Stimulated activated CD8-positive, alpha-beta memory T cell treated with anti-CD3 and anti-CD28 coated beads, Interleukin-4, amount 100 ng/mL, for 24 hours (primary cell): ENCODE data around the gene CCL19.

Experiments used
- DNase-seq: peaks from one replicate; pipeline ENCODE4 v3.0.0-alpha.2; 2020; ENCODE audit warnings: low read depth

Gene CCL19

GRCh38 chr9:34694811-34695210 is 3.7 kb upstream of the CCL19 start:
- no peak for DNase-seq

DNA sequence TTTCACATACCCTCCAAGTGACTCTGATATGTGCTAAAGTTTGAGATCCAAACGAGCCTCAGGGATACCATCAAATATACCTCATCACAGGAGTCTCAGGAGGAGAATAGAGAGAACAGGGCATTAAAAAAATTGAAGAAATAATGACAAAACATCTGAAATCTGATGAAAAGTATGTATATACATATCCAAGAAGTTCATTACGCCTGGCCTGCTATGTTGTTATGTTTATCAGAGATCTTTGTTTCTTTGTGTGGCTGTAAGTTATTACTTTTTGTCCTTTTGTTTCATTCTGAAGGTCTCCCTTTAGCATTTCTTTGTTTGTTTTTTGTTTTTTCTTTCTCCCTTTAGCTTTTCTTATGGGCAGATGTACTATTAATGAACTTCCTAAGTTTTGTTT is 2.5 kb upstream of the CCL19 start:
- no peak for DNase-seq

GRCh38 chr9:34691936-34692315 is 850 bp upstream of the CCL19 start:
- DNase-seq: no peak

- no peak for DNase-seq
Observed at GRCh38 chr9:34689512-34689911, 1.6 kb downstream of the CCL19 start.

GRCh38 chr9:34689116-34689470 is 2.0 kb downstream of the CCL19 start:
- DNase-seq: no peak

- no peak for DNase-seq
Observed at GRCh38 chr9:34688329-34689115, 2.6 kb downstream of the CCL19 start.

- DNase-seq: no peak
Observed at GRCh38 chr9:34687276-34688030, 3.6 kb downstream of the CCL19 start.

DNA sequence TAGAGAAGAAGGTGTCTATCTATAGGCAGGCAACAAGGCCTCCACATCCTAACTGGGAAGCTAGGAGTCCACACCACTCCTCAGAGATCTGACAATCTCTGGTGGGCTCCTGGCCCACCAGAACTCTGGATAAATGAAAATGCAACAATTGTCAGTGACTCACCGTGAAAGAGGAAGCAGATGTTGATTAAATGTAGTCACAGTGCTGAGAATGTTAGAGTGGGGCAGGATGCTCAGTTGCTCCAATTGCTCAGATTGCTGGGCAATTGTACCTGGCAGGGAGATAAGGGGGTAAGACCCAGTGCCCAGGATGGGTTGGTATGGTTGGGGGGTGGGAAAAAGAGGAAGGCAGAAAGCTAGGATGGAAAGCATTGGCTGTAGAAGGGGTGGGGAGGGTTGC is 4.3 kb downstream of the CCL19 start:
- no peak for DNase-seq

DNA sequence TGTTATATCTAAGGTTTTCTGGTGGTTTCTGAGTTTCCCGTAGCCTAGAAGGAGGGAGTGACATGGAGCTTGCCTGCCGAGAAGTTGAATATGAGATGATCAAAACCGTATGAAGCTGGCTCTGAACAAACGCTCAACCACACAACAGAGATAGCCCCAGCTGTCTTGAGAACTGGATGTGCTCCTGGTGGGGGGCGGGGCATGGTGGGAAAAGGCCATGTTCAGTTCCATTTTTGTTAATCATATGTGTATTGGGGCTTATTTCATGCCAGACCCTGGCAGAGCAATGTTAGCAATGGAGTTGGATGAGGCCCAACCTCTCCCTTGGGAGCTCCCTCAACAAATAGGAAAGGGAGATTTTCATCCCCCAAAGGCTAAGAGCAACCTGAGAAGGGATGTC is 4.8 kb downstream of the CCL19 start:
- DNase-seq: no peak

- no peak for DNase-seq
Observed at GRCh38 chr9:34685591-34685990, 5.5 kb downstream of the CCL19 start.

DNA sequence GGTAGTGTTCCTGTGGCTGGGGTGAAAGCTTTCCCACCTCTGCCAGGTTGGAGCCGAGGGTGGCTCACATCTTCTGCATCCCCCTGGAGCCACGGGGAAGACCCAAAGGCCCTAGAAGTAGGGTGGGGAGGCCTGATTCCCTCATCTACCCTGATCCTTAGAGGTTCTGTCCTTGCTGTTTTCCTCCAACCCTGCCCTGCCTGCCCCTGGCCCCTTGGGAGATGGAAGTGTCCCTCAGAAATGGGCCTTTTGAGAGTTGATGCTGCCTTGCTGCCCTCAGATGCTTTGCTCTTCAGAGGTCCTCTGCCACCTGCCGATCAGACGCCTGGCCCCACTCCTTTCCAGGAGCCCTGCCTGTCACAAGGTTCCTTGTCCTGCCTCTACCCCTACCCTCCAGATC is 6.3 kb downstream of the CCL19 start:
- DNase-seq: no peak

GRCh38 chr9:34684145-34684544 is 6.9 kb downstream of the CCL19 start:
- DNase-seq: no peak

DNA sequence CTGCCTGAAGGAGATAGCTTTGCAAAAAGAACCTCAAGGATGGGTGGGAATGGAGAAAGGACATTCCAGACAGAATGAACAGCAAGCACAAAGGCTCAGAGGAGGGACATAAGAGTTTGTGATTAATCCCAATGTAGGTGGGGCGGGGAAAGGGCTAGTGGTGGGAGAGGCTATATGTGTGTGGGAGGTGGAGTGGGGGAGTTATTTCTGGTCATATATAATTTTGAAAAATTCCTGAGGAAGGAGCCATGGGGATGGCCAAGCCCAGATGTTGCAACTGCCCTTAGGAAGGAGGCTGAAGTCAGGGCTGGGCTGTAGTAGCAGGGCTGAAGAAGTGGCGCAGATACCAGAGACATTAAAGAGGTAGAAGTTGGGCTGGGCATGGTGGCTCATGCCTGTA is 15.2 kb downstream of the CCL19 start:
- DNase-seq: no peak

- peak; percentile 43 for DNase-seq
Observed at GRCh38 chr9:34675048-34675714, 15.9 kb downstream of the CCL19 start.

GRCh38 chr9:34674440-34674839 is 16.6 kb downstream of the CCL19 start:
- DNase-seq: no peak

GRCh38 chr9:34671307-34671706 is 19.8 kb downstream of the CCL19 start:
- no peak for DNase-seq

DNA sequence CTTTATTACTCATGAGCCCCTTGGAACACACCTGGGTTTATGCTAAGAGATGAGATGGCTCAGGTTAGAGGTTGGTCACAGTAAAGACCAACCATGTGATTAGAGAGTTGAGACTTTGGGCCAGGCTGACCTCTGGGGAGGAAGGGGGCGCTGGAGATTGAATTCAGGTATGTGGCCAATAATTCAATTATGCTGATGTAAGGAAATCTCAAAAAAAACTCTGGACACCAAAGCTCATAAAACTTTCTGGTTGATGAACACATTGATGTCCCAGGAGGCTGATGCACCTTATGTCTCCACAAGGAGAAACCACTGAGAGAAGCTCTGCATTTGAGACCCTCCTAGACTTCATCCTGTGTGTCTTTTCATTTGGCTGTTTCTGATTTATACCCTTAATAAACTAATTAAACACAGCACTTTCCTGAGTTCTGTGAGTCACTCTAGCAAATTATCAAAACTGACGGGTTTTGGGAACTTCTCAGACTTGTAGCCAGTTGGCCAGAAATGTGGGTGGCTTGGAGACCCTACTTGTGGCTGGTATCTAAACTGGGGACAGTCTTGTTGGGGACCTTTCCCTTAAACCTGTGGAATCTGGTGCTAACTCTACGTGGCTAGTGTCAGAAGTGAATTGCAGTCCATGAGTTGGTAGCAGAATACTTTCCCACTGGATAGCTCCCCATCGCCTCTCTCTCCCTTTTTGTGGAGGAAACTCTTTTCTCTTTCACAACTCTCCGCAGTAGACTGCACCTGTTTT is 21.1 kb downstream of the CCL19 start:
- DNase-seq: no peak

DNA sequence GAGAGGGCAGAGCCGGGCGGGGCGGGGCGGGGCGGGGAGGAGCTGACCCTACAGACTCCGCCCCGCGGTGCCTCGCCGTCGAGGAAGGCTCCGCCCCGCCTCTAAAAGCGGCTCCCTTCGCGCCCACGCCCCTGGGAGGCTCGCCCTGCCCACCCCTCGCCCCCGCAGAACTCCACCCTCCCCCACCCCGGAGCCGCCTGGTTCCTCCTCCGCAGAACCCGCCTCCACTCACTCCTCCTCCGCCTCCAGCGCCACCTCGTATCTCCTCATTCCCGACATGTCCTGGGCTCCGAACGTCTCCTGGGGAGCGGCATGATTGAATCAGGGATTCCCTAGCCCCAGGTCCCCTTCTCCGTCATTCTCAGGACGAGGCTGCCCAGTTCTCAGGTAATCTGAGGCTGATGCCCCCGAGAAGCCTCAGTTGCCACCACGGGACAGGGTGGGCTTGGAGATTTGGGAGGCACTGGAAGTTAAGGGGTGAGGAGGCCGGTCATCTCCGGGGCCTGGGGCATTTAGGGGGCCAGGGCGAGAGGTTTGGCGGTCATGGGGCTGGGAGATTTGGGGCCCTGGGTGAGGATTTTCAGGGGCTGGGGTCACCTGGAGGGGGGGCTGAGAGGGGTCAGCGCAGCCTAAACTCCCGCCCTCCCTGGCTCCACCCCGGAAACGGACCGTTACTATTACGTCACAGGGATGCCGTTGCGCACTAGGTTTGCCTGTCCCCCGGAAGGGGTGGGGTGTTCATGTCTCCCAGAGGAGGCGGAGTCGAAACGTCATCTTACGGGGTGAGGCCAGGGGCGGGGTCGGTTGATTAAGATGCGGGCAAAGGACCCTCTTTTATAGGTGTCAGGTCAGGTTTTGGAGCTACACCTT is 25.5 kb downstream of the CCL19 start:
- DNase-seq: peak; percentile 72

DNA sequence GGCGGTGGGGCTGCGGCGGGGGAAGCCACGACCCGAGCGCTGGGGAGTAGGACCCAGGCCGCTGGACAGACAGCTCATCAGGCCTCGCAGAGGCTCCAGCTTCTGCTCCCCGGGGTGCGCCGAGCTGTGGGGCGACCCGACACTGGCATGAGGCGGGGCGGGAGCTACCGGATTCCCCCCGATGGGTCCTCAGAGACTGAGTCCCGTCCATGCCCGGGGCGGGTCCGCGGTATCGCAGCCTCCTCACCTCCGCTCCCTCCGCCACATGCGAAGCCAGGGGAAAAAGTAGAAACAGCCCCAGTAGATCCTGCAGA is 26.1 kb downstream of the CCL19 start:
- DNase-seq: no peak

DNA sequence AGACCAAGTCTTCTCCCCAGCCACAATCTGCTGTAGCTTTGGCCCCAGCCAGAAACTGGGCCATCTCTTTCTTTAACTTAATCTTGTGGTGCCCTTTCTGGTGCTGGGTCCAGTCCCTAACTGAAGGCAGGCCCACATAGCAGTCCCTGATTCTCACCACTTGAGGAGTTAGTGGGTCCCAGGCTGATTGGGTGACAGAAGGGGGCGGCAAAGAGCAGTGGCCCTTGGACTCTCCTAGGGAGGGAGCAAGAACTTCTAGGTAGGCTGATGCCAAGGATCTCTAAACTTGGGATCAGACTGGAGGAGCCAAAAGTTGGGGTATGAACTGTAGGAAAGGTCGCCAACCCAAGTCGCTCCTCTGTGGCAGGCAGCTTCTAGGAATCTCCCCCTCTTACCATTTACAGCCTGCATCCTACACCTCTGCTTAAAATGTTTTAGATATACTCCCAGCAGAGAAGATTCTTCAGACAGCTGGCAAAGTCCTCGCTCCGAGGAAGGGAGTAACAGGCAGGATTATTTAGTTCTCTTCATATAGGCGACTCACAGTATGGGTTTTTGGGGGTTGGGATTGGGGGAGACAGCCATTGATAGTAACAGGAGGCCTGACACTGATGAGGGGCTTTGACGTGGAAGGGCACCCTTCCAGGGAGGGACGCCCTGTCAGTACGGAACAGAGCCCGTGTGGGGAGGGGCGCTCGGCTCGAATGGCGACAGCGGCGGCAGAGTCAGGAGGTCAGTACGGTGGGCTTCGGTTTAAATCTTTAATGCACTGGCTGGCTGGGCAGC is 26.6 kb downstream of the CCL19 start:
- DNase-seq: peak; percentile 46

GRCh38 chr9:34663303-34663605 is 27.8 kb downstream of the CCL19 start:
- no peak for DNase-seq
